A549 (cell line): ENCODE results near the gene HSD3B7. TPM values are rescaled to one million over a fixed set of nuclear protein-coding genes. Genes with fewer than 3 reads are reported as not detected.
A peak's percentile ranks its signal among the peaks of the same experiment; 100 is the strongest.

Experiments used
- ATAC-seq, 2 experiments: fragments of 200-7000 bp in 1 of 2; fragments of >200 bp in 1 of 2; cut with Nextera tagmentation in 1 of 2; cut with Tn5 transposase in 1 of 2; 3 replicates each; pipeline versions ENCODE4 v1.8.0 to v1.9.1; 2018 to 2020; ENCODE audit warnings: mild to moderate bottlenecking in 1 of 2, moderate library complexity in 1 of 2
- CTCF ChIA-PET: fragments of 300-600 bp; sonication (Branson Sonifier 250); formaldehyde crosslinking; extraction: SDS; loops from one replicate; lab custom pipeline; 2021; ENCODE audit warnings: antibody characterized with exemption, inconsistent platforms; lab: Yijun Ruan, JAX
- POLR2A ChIA-PET: fragments of 350-600 bp; formaldehyde crosslinking; extraction: SDS; loops from one replicate; lab custom pipeline; 2021; ENCODE audit warnings: antibody characterized with exemption, inconsistent platforms; lab: Yijun Ruan, JAX
- DNase-seq, 2 experiments: peaks; one replicate each; pipeline versions ENCODE4 v3.0.0 to v3.0.0-alpha.2; 2011 to 2016; ENCODE audit warnings: low read depth in 1 of 2, low spot score in 1 of 2
- FAIRE-seq: peaks from 2 replicates; lab custom pipeline; 2011; peaks lifted over from hg19 to GRCh38; lab: Jason Lieb, UNC
- H3K27ac ChIP-seq, 2 experiments: fragments of >200 bp; sonication (Bioruptor Twin); formaldehyde crosslinking; 3 replicates each; pipeline ENCODE4 v1.5.1; 2016 to 2017
- H3K4me1 ChIP-seq: fragments of >200 bp; sonication (Bioruptor Twin); formaldehyde crosslinking; 3 replicates; pipeline ENCODE4 v1.6.1; 2016
- H3K4me2 ChIP-seq: fragments of >200 bp; sonication (Bioruptor Twin); formaldehyde crosslinking; 3 replicates; pipeline ENCODE4 v1.6.1; 2016
- H3K4me3 ChIP-seq: fragments of >200 bp; sonication (Bioruptor Twin); formaldehyde crosslinking; 3 replicates; pipeline ENCODE4 v1.5.1; 2016
- H3K9me3 ChIP-seq: fragments of >200 bp; sonication (Bioruptor Twin); formaldehyde crosslinking; 3 replicates; pipeline ENCODE4 v1.6.1; 2016
- CBX2 ChIP-seq: fragments of 200-600 bp; sonication (generic); IDR thresholded peaks from 2 replicates; pipeline ENCODE4 v1.6.1; 2016; ENCODE audit warnings: low read depth, mild to moderate bottlenecking, borderline replicate concordance
- CHD2 ChIP-seq: fragments of 150-350 bp; IDR thresholded peaks from 2 replicates; pipeline ENCODE4 v1.6.1; 2014; ENCODE audit warnings: low read length; ENCODE audit not compliant: partially characterized antibody
- EP300 ChIP-seq, 2 experiments: fragments of >200 bp; sonication (Bioruptor Twin); formaldehyde crosslinking; IDR thresholded peaks; 2 replicates in 1 of 2; 3 replicates in 1 of 2; pipeline ENCODE4 v1.6.1; 2016 to 2017
- FOSB ChIP-seq: fragments of 250-450 bp; sonication (Bioruptor Pico); IDR thresholded peaks from 2 replicates; pipeline ENCODE4 v1.5.0; 2020; ENCODE audit warnings: mild to moderate bottlenecking, moderate library complexity
- FOSL2 ChIP-seq, 2 experiments: fragments of 450-650 bp in 1 of 2; fragments of >200 bp in 1 of 2; sonication (Bioruptor Twin) in 1 of 2; formaldehyde crosslinking; IDR thresholded peaks; 2 replicates each; pipeline versions ENCODE4 v1.5.0 to v1.6.1; 2016 to 2020; ENCODE audit warnings: mild to moderate bottlenecking in 1 of 2, moderate library complexity in 1 of 2
- HOXA7 ChIP-seq: fragments of 250-450 bp; sonication (Bioruptor Pico); IDR thresholded peaks from 2 replicates; pipeline ENCODE4 v1.5.0; 2020; ENCODE audit warnings: mild to moderate bottlenecking, moderate library complexity
- HOXB13 ChIP-seq: fragments of 250-450 bp; sonication (Bioruptor Pico); IDR thresholded peaks from 2 replicates; pipeline ENCODE4 v1.5.0; 2020; ENCODE audit warnings: low read depth, mild to moderate bottlenecking, moderate library complexity
- HOXB5 ChIP-seq: fragments of 250-450 bp; sonication (Bioruptor Pico); IDR thresholded peaks from 2 replicates; pipeline ENCODE4 v1.5.0; 2020; ENCODE audit warnings: mild to moderate bottlenecking, moderate library complexity
- JUNB ChIP-seq: fragments of >200 bp; sonication (Bioruptor Twin); formaldehyde crosslinking; IDR thresholded peaks from 2 replicates; pipeline ENCODE4 v1.6.1; 2016
- POLR2A ChIP-seq: IDR thresholded peaks from 2 replicates; pipeline ENCODE4 v1.6.1; 2012; ENCODE audit warnings: mild to moderate bottlenecking, low read length
- POLR2AphosphoS2 ChIP-seq: conservative IDR thresholded peaks from 2 replicates; pipeline ENCODE4 v1.6.1; 2012; ENCODE audit warnings: low read length, improper control_type of control experiment, inconsistent platforms
- RAD21 ChIP-seq, 2 experiments: fragments of >200 bp in 1 of 2; sonication (Bioruptor Twin) in 1 of 2; formaldehyde crosslinking in 1 of 2; IDR thresholded peaks in 1 of 2; conservative IDR thresholded peaks in 1 of 2; 2 replicates in 1 of 2; 3 replicates in 1 of 2; pipeline ENCODE4 v1.6.1; 2012 to 2018; ENCODE audit warnings: inconsistent platforms in 1 of 2
- RARB ChIP-seq: fragments of 250-450 bp; sonication (Bioruptor Pico); IDR thresholded peaks from 2 replicates; pipeline ENCODE4 v1.8.0; 2021; ENCODE audit warnings: mild to moderate bottlenecking, moderate library complexity
- SMC3 ChIP-seq: fragments of >200 bp; sonication (Bioruptor Twin); formaldehyde crosslinking; IDR thresholded peaks from 3 replicates; pipeline ENCODE4 v1.6.1; 2018; ENCODE audit warnings: inconsistent platforms
- WGBS: methylation state at CpG from one replicate; pipeline ENCODE4 v1.1.6; 2017; ENCODE audit errors: missing lambda C conversion rate; 5-methylcytosine and 5-hydroxymethylcytosine counted together
- polyA plus RNA-seq, 4 experiments: library from polyadenylated mRNA; depleted of rRNA in 3 of 4; stranded (reverse); fragments of >200 nt; fragmentation: RNase III in 1 of 4; extraction: RNeasy Plus Mini Kit Qiagen cat#74134 plus additional on column Dnase treatment in 1 of 4; gene quantifications; 2 replicates in 3 of 4; 3 replicates in 1 of 4; pipeline ENCODE4 v1.2.3, GENCODE V29; 2011 to 2017
- TF ChIP-seq, protein P1 (sequence below): fragments of >200 bp; sonication (Bioruptor Twin); formaldehyde crosslinking; IDR thresholded peaks from 3 replicates; pipeline ENCODE4 v1.6.1; 2016
- TF ChIP-seq, protein P2 (sequence below): IDR thresholded peaks from 2 replicates; pipeline ENCODE4 v1.6.1; 2012
- TF ChIP-seq, protein P3 (sequence below): fragments of >200 bp; sonication (Bioruptor Twin); formaldehyde crosslinking; IDR thresholded peaks from 3 replicates; pipeline ENCODE4 v1.5.1; 2016

Gene HSD3B7
- polyA plus RNA-seq, 2 of the 4 experiments (the other 2 are of a cell fraction), result 10.5 to 19.7 TPM

DNA sequence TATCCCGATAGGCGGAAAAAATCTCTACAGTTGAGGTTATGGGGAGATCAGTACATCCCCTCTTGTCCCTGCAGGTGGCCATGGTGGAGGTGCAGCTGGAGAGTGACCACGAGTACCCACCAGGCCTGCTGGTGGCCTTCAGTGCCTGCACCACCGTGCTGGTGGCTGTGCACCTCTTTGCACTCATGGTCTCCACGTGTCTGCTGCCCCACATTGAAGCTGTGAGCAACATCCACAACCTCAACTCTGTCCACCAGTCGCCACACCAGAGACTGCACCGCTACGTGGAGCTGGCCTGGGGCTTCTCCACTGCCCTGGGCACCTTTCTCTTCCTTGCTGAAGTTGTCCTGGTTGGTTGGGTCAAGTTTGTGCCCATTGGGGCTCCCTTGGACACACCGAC, 31.9 kb upstream of the HSD3B7 start:
- Histone ChIP-seq H3K4me3 (no peak overlapping the region), H3K27ac (peak overlapping the region in 1 of 2 experiments; percentile 56; a peak in 2 of 6 replicates), H3K4me1 (peaks cover 27% of the 10 kb centered on the region), H3K9me3 (no peaks in the 10 kb centered on the region), H3K4me2 (peak overlapping the region; percentile 41)
- TF ChIP-seq, protein P1, sequence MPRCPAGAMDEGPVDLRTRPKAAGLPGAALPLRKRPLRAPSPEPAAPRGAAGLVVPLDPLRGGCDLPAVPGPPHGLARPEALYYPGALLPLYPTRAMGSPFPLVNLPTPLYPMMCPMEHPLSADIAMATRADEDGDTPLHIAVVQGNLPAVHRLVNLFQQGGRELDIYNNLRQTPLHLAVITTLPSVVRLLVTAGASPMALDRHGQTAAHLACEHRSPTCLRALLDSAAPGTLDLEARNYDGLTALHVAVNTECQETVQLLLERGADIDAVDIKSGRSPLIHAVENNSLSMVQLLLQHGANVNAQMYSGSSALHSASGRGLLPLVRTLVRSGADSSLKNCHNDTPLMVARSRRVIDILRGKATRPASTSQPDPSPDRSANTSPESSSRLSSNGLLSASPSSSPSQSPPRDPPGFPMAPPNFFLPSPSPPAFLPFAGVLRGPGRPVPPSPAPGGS, result no peak
- no peak for TF ChIP-seq RARB (CRISPR knock-in tag)
- no peak for TF ChIP-seq EP300 (IDR thresholded peaks at IDR 0.05)
- no peak for TF ChIP-seq FOSL2 (IDR thresholded peaks at IDR 0.05)
- TF ChIP-seq FOSL2 (CRISPR knock-in tag; IDR thresholded peaks at IDR 0.05), result no peak
- TF ChIP-seq CBX2, result no peak
- no peak for TF ChIP-seq HOXB13 (CRISPR knock-in tag)
- no peak for TF ChIP-seq SMC3
- no peak for TF ChIP-seq CHD2
- TF ChIP-seq, protein P2, sequence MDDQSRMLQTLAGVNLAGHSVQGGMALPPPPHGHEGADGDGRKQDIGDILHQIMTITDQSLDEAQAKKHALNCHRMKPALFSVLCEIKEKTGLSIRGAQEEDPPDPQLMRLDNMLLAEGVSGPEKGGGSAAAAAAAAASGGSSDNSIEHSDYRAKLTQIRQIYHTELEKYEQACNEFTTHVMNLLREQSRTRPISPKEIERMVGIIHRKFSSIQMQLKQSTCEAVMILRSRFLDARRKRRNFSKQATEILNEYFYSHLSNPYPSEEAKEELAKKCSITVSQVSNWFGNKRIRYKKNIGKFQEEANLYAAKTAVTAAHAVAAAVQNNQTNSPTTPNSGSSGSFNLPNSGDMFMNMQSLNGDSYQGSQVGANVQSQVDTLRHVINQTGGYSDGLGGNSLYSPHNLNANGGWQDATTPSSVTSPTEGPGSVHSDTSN, result no peak
- no peak for TF ChIP-seq POLR2AphosphoS2
- no peak for TF ChIP-seq HOXA7 (CRISPR knock-in tag)
- TF ChIP-seq FOSB (CRISPR knock-in tag), result no peak
- TF ChIP-seq RAD21 (conservative IDR thresholded peaks at IDR 0.05 in 1 of 2, IDR thresholded peaks at IDR 0.05 in 1 of 2), result no peak
- TF ChIP-seq HOXB5 (CRISPR knock-in tag), result no peak
- no peak for TF ChIP-seq JUNB
- FAIRE-seq, result no peak
- ATAC-seq, result no peak
- DNase-seq, result no peak
- CTCF ChIA-PET, result interaction anchor here (0.6 to 8.2 kb wide), 34 partner anchors 10 to 919 kb away, joined by 3 to 78 read pairs (median 4); partner anchors contain the start of genes HSD3B7 and ZNF843
- WGBS, result 75% methylated on average over 9 of the region's 9 CpGs
- POLR2A ChIA-PET, result interaction anchor here (0.6 to 2.0 kb wide), 5 partner anchors 44 to 519 kb away, joined by 3 to 6 read pairs (median 3); partner anchors contain the start of genes TGFB1I1, ZNF646 and ZNF668

DNA sequence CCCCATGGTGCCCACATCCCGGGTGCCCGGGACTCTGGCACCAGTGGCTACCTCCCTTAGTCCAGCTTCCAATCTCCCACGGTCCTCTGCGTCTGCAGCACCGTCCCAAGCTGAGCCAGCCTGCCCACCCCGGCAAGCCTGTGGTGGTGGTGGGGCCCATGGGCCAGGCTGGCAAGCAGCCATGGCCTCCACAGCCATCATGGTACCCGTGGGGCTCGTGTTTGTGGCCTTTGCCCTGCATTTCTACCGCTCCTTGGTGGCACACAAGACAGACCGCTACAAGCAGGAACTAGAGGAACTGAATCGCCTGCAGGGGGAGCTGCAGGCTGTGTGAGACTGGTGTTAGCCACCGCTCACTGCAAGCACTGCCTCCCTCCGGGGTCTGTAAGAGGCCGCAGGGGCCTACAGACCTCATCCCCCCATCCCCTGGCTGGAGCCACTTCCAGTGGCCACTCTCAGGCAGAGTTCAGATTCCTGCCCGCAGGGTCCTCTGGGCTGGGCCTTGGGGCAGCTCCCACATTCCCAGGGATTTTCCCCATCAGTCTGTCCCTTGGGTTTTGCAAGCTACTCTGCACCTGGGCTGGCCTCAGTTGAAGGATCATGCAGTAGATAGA, 31.4 kb upstream of the HSD3B7 start:
- ATAC-seq (peak; percentile 41 to 70; a peak in 4 of 6 replicates), FAIRE-seq (no peak)
- POLR2A ChIA-PET, result interaction anchor here (0.6 to 2.0 kb wide), 7 partner anchors 10 to 518 kb away, joined by 3 to 6 read pairs (median 3); partner anchors contain the start of genes FUS, TGFB1I1, ZNF646 and ZNF668

More for the DNA sequence above, 31.4 kb upstream of the HSD3B7 start:
- H3K4me2 ChIP-seq, result peak overlapping the region; percentile 41
- H3K9me3 ChIP-seq, result no peaks in the 10 kb centered on the region
- peak overlapping the region in 1 of 2 experiments; percentile 56; a peak in 2 of 6 replicates for H3K27ac ChIP-seq
- TF ChIP-seq, protein P3, sequence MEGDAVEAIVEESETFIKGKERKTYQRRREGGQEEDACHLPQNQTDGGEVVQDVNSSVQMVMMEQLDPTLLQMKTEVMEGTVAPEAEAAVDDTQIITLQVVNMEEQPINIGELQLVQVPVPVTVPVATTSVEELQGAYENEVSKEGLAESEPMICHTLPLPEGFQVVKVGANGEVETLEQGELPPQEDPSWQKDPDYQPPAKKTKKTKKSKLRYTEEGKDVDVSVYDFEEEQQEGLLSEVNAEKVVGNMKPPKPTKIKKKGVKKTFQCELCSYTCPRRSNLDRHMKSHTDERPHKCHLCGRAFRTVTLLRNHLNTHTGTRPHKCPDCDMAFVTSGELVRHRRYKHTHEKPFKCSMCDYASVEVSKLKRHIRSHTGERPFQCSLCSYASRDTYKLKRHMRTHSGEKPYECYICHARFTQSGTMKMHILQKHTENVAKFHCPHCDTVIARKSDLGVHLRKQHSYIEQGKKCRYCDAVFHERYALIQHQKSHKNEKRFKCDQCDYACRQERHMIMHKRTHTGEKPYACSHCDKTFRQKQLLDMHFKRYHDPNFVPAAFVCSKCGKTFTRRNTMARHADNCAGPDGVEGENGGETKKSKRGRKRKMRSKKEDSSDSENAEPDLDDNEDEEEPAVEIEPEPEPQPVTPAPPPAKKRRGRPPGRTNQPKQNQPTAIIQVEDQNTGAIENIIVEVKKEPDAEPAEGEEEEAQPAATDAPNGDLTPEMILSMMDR, result peak; percentile 77
- TF ChIP-seq SMC3 (peak; percentile 64), RAD21 (conservative IDR thresholded peaks at IDR 0.05 in 1 of 2, IDR thresholded peaks at IDR 0.05 in 1 of 2) (peak; percentile 68 to 77), POLR2A (no peak)
- WGBS, result 26% methylated on average over 12 of the region's 15 CpGs
- peaks cover 28% of the 10 kb centered on the region for H3K4me1 ChIP-seq
- peak; percentile 49 to 86 for DNase-seq
- CTCF ChIA-PET, result interaction anchor here (0.6 to 8.2 kb wide), 48 partner anchors 9 to 918 kb away, joined by 3 to 78 read pairs (median 4); partner anchors contain the start of genes HSD3B7, ZNF646, ZNF668 and ZNF843
- H3K4me3 ChIP-seq, result no peak overlapping the region
